ENCODE results near the gene PIK3C2B.

DNA sequence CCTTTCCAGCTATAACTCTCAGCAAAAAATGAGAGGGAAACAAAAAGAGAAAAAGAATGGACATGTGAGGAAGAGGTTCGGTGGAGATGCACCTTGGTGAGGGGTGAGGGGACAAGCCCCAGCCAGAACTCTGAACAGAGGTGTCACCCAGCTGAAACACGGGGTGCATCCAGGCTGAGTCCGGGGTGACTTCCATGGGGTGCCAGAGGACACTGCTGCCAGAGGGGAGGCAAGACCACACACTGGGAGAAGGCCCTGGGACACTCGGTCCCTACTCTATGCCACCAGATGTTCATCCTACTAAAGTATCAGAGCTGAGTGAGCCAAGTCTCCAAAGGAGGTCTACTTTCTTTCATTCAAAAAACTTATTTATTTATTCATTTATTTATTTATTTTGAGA lies 46.9 kb downstream of the PIK3C2B start:
- no peak for TF ChIP-seq POLR2AphosphoS5 (IDR thresholded peaks at IDR 0.05; ENCODE audit: borderline replicate concordance, low read depth, low read length)
- TF ChIP-seq EZH2 (IDR thresholded peaks at IDR 0.05): no peak
